ENCODE data around the gene LRRC49.

LRRC49 gene

GRCh38 chr15:71008250-71008870 lies 115.7 kb downstream of the LRRC49 start:
- H4K12ac ChIP-seq (ENCODE audit: low read depth, low read length): no peak overlapping the region
- H3K4me3 ChIP-seq (ENCODE audit: low read depth, low read length): no peak overlapping the region
- H2BK12ac ChIP-seq (ENCODE audit: low read length): no peak overlapping the region
- H4K8ac ChIP-seq (ENCODE audit: low read depth, low read length): no peak overlapping the region
- H3K4ac ChIP-seq (ENCODE audit: low read depth, low read length): no peak overlapping the region
- no peaks in the 10 kb centered on the region for H3K4me1 ChIP-seq (ENCODE audit: control insufficient read depth in 1 of 2, insufficient read depth in 2 of 2, low read length in 2 of 2)
- WGBS (ENCODE audit: extremely low coverage, insufficient coverage, insufficient read length): no CpG with 5 or more reads among the region's 2 CpGs
- H3K18ac ChIP-seq (ENCODE audit: low read length): no peak overlapping the region
- DNase-seq: no peak
- no peaks in the 10 kb centered on the region for H3K79me1 ChIP-seq (ENCODE audit: low read length)
- H4K91ac ChIP-seq (ENCODE audit: low read depth, low read length): no peak overlapping the region
- no peak overlapping the region for H3K27ac ChIP-seq (ENCODE audit: low read depth, low read length)
- no peaks in the 10 kb centered on the region for H3K9me3 ChIP-seq (ENCODE audit: insufficient read depth, low read depth, low read length)
- no peak overlapping the region for H2BK5ac ChIP-seq (ENCODE audit: low read depth, low read length, poor library complexity)
- H3K27me3 ChIP-seq (ENCODE audit: insufficient read depth, low read length): no peaks in the 10 kb centered on the region
- H2BK120ac ChIP-seq (ENCODE audit: insufficient read depth, low read length, poor library complexity): no peak overlapping the region
- no peak overlapping the region for H3K23ac ChIP-seq (ENCODE audit: low read length)
- H3K9ac ChIP-seq (ENCODE audit: low read length): no peak overlapping the region
- H2AK5ac ChIP-seq (ENCODE audit: low read length): no peak overlapping the region
- no peaks in the 10 kb centered on the region for H3K79me2 ChIP-seq (ENCODE audit: control insufficient read depth, insufficient read depth, low read length, poor library complexity)
- H3K36me3 ChIP-seq (ENCODE audit: control insufficient read depth in 1 of 2, insufficient read depth in 2 of 2, low read length in 2 of 2): no peaks in the 10 kb centered on the region
- no peak overlapping the region for H3K4me2 ChIP-seq (ENCODE audit: low read length)
- H3K14ac ChIP-seq (ENCODE audit: low read length): no peak overlapping the region
- no peak overlapping the region for H2AFZ ChIP-seq (ENCODE audit: insufficient read depth, low read length, poor library complexity)

GRCh38 chr15:71010472-71010871 lies 117.8 kb downstream of the LRRC49 start:
- Histone ChIP-seq H3K4ac (ENCODE audit: low read depth, low read length) (no peak overlapping the region), H3K79me1 (ENCODE audit: low read length) (no peaks in the 10 kb centered on the region), H3K9ac (ENCODE audit: low read length) (no peak overlapping the region), H2BK12ac (ENCODE audit: low read length) (no peak overlapping the region), H4K8ac (ENCODE audit: low read depth, low read length) (no peak overlapping the region), H3K9me3 (ENCODE audit: insufficient read depth, low read depth, low read length) (no peaks in the 10 kb centered on the region), H3K79me2 (ENCODE audit: control insufficient read depth, insufficient read depth, low read length, poor library complexity) (no peaks in the 10 kb centered on the region), H3K27ac (ENCODE audit: low read depth, low read length) (no peak overlapping the region), H4K91ac (ENCODE audit: low read depth, low read length) (no peak overlapping the region), H2AK5ac (ENCODE audit: low read length) (no peak overlapping the region), H3K4me3 (ENCODE audit: low read depth, low read length) (no peak overlapping the region), H3K14ac (ENCODE audit: low read length) (no peak overlapping the region), H3K27me3 (ENCODE audit: insufficient read depth, low read length) (no peaks in the 10 kb centered on the region), H3K4me1 (ENCODE audit: control insufficient read depth in 1 of 2, insufficient read depth in 2 of 2, low read length in 2 of 2) (no peaks in the 10 kb centered on the region), H3K36me3 (ENCODE audit: control insufficient read depth in 1 of 2, insufficient read depth in 2 of 2, low read length in 2 of 2) (no peaks in the 10 kb centered on the region), H2BK120ac (ENCODE audit: insufficient read depth, low read length, poor library complexity) (no peak overlapping the region), H2BK5ac (ENCODE audit: low read depth, low read length, poor library complexity) (no peak overlapping the region), H4K12ac (ENCODE audit: low read depth, low read length) (no peak overlapping the region), H3K18ac (ENCODE audit: low read length) (no peak overlapping the region), H2AFZ (ENCODE audit: insufficient read depth, low read length, poor library complexity) (no peak overlapping the region), H3K23ac (ENCODE audit: low read length) (no peak overlapping the region), H3K4me2 (ENCODE audit: low read length) (no peak overlapping the region)
- no peak for DNase-seq

GRCh38 chr15:71010997-71011396 lies 118.4 kb downstream of the LRRC49 start:
- Histone ChIP-seq H3K9ac (ENCODE audit: low read length) (no peak overlapping the region), H4K8ac (ENCODE audit: low read depth, low read length) (no peak overlapping the region), H2BK120ac (ENCODE audit: insufficient read depth, low read length, poor library complexity) (no peak overlapping the region), H3K4ac (ENCODE audit: low read depth, low read length) (no peak overlapping the region), H3K36me3 (ENCODE audit: control insufficient read depth in 1 of 2, insufficient read depth in 2 of 2, low read length in 2 of 2) (no peaks in the 10 kb centered on the region), H3K4me1 (ENCODE audit: control insufficient read depth in 1 of 2, insufficient read depth in 2 of 2, low read length in 2 of 2) (no peaks in the 10 kb centered on the region), H3K23ac (ENCODE audit: low read length) (no peak overlapping the region), H3K4me3 (ENCODE audit: low read depth, low read length) (no peak overlapping the region), H2BK5ac (ENCODE audit: low read depth, low read length, poor library complexity) (no peak overlapping the region), H3K27ac (ENCODE audit: low read depth, low read length) (no peak overlapping the region), H2AFZ (ENCODE audit: insufficient read depth, low read length, poor library complexity) (no peak overlapping the region), H4K91ac (ENCODE audit: low read depth, low read length) (no peak overlapping the region), H3K4me2 (ENCODE audit: low read length) (no peak overlapping the region), H3K79me2 (ENCODE audit: control insufficient read depth, insufficient read depth, low read length, poor library complexity) (no peaks in the 10 kb centered on the region), H3K18ac (ENCODE audit: low read length) (no peak overlapping the region), H3K9me3 (ENCODE audit: insufficient read depth, low read depth, low read length) (no peaks in the 10 kb centered on the region), H2BK12ac (ENCODE audit: low read length) (no peak overlapping the region), H4K12ac (ENCODE audit: low read depth, low read length) (no peak overlapping the region), H2AK5ac (ENCODE audit: low read length) (no peak overlapping the region), H3K14ac (ENCODE audit: low read length) (no peak overlapping the region), H3K79me1 (ENCODE audit: low read length) (no peaks in the 10 kb centered on the region), H3K27me3 (ENCODE audit: insufficient read depth, low read length) (no peaks in the 10 kb centered on the region)
- WGBS (ENCODE audit: extremely low coverage, insufficient coverage, insufficient read length): no CpG with 5 or more reads among the region's 2 CpGs
- DNase-seq: no peak

- no CpG with 5 or more reads among the region's 1 CpG for WGBS (ENCODE audit: extremely low coverage, insufficient coverage, insufficient read length)
- H2BK120ac ChIP-seq (ENCODE audit: insufficient read depth, low read length, poor library complexity): no peak overlapping the region
- no peak overlapping the region for H3K23ac ChIP-seq (ENCODE audit: low read length)
- H3K4me3 ChIP-seq (ENCODE audit: low read depth, low read length): no peak overlapping the region
- H4K8ac ChIP-seq (ENCODE audit: low read depth, low read length): no peak overlapping the region
- H3K36me3 ChIP-seq (ENCODE audit: control insufficient read depth in 1 of 2, insufficient read depth in 2 of 2, low read length in 2 of 2): no peaks in the 10 kb centered on the region
- no peaks in the 10 kb centered on the region for H3K27me3 ChIP-seq (ENCODE audit: insufficient read depth, low read length)
- H4K91ac ChIP-seq (ENCODE audit: low read depth, low read length): no peak overlapping the region
- no peak overlapping the region for H3K14ac ChIP-seq (ENCODE audit: low read length)
- no peak overlapping the region for H2AK5ac ChIP-seq (ENCODE audit: low read length)
- no peak overlapping the region for H2AFZ ChIP-seq (ENCODE audit: insufficient read depth, low read length, poor library complexity)
- no peak overlapping the region for H2BK5ac ChIP-seq (ENCODE audit: low read depth, low read length, poor library complexity)
- H3K4me1 ChIP-seq (ENCODE audit: control insufficient read depth in 1 of 2, insufficient read depth in 2 of 2, low read length in 2 of 2): no peaks in the 10 kb centered on the region
- H3K4ac ChIP-seq (ENCODE audit: low read depth, low read length): no peak overlapping the region
- H2BK12ac ChIP-seq (ENCODE audit: low read length): no peak overlapping the region
- H3K18ac ChIP-seq (ENCODE audit: low read length): no peak overlapping the region
- peak; percentile 27 to 65 for DNase-seq
- no peaks in the 10 kb centered on the region for H3K79me2 ChIP-seq (ENCODE audit: control insufficient read depth, insufficient read depth, low read length, poor library complexity)
- H3K27ac ChIP-seq (ENCODE audit: low read depth, low read length): no peak overlapping the region
- H3K4me2 ChIP-seq (ENCODE audit: low read length): no peak overlapping the region
- no peaks in the 10 kb centered on the region for H3K79me1 ChIP-seq (ENCODE audit: low read length)
- H3K9ac ChIP-seq (ENCODE audit: low read length): no peak overlapping the region
- H4K12ac ChIP-seq (ENCODE audit: low read depth, low read length): no peak overlapping the region
- H3K9me3 ChIP-seq (ENCODE audit: insufficient read depth, low read depth, low read length): no peaks in the 10 kb centered on the region
These were observed 119.0 kb downstream of the LRRC49 start for GRCh38 chr15:71011503-71012155.

All from trophoblast cell (in vitro differentiated cells and primary cell).